Effector memory CD8-positive, alpha-beta T cell (primary cell): Measurements from ENCODE around the gene DNAJC18.

Experiments used
- ATAC-seq: fragments of 150-1000 bp; cut with Tn5 transposase; replicated peaks from 2 replicates; pipeline ENCODE4 v1.10.0; 2021; ENCODE audit warnings: mild to moderate bottlenecking, moderate library complexity
- DNase-seq, 3 experiments: peaks; one replicate each; pipeline ENCODE4 v3.0.0; 2021
- H3K27ac Mint-ChIP-seq, 2 donors: one replicate each; pipeline ENCODE4 v1.8.0; 2022; ENCODE audit warnings: mild to moderate bottlenecking in 2 of 2, mixed read lengths in 2 of 2, moderate library complexity in 2 of 2
- H3K27me3 Mint-ChIP-seq, 2 donors: one replicate each; pipeline ENCODE4 v1.8.0; 2022; ENCODE audit warnings: mixed read lengths in 2 of 2
- H3K36me3 Mint-ChIP-seq: one replicate; pipeline ENCODE4 v1.8.0; 2022; ENCODE audit warnings: mild to moderate bottlenecking, moderate library complexity, mixed read lengths; ENCODE audit not compliant: insufficient read depth
- H3K4me1 Mint-ChIP-seq, 2 donors: one replicate each; pipeline ENCODE4 v1.8.0; 2022; ENCODE audit warnings: low read depth in 2 of 2, mixed read lengths in 2 of 2
- H3K4me3 Mint-ChIP-seq, 2 donors: one replicate each; pipeline ENCODE4 v1.8.0; 2022; ENCODE audit warnings: mild to moderate bottlenecking in 2 of 2, mixed read lengths in 2 of 2, moderate library complexity in 2 of 2
- H3K9me3 Mint-ChIP-seq, 2 donors: one replicate each; pipeline ENCODE4 v1.8.0; 2022; ENCODE audit warnings: mixed read lengths in 2 of 2

The DNAJC18 gene

GRCh38 chr5:139399501-139400121 is 39.7 kb downstream of the DNAJC18 start:
- Mint-ChIP-seq H3K27ac (peak overlapping the region in 1 of 2 donors; percentile 33), H3K4me3 (peak overlapping the region in 1 of 2 donors; percentile 2), H3K9me3 (no peaks in the 10 kb centered on the region), H3K27me3 (no peaks in the 10 kb centered on the region), H3K4me1 (peaks cover 24 to 29% of the 10 kb centered on the region in 2 donors), H3K36me3 (peaks cover 6% of the 10 kb centered on the region)
- DNase-seq: no peak
- no peak for ATAC-seq

- peaks cover 11 to 18% of the 10 kb centered on the region in 2 donors for H3K4me1 Mint-ChIP-seq
- H3K36me3 Mint-ChIP-seq: no peaks in the 10 kb centered on the region
- ATAC-seq: no peak
- no peak overlapping the region for H3K4me3 Mint-ChIP-seq
- no peaks in the 10 kb centered on the region for H3K9me3 Mint-ChIP-seq
- H3K27me3 Mint-ChIP-seq: no peaks in the 10 kb centered on the region
- no peak for DNase-seq
- H3K27ac Mint-ChIP-seq: no peak overlapping the region
Measured at GRCh38 chr5:139397921-139398320, 41.4 kb downstream of the DNAJC18 start.

- H3K27me3 Mint-ChIP-seq: no peaks in the 10 kb centered on the region
- DNase-seq: no peak
- peaks cover 13 to 16% of the 10 kb centered on the region in 2 donors for H3K4me1 Mint-ChIP-seq
- H3K4me3 Mint-ChIP-seq: no peak overlapping the region
- no peak overlapping the region for H3K27ac Mint-ChIP-seq
- H3K36me3 Mint-ChIP-seq: no peaks in the 10 kb centered on the region
- H3K9me3 Mint-ChIP-seq: no peaks in the 10 kb centered on the region
- ATAC-seq: no peak
Measured at GRCh38 chr5:139396691-139397090, 42.6 kb downstream of the DNAJC18 start.

GRCh38 chr5:139395844-139396640 is 43.3 kb downstream of the DNAJC18 start:
- Mint-ChIP-seq H3K27me3 (no peaks in the 10 kb centered on the region), H3K36me3 (no peaks in the 10 kb centered on the region), H3K9me3 (no peaks in the 10 kb centered on the region), H3K27ac (no peak overlapping the region), H3K4me1 (peaks cover 19 to 22% of the 10 kb centered on the region in 2 donors), H3K4me3 (peak overlapping the region in 1 of 2 donors; percentile 63)
- no peak for ATAC-seq
- no peak for DNase-seq

- DNase-seq: no peak
- H3K4me1 Mint-ChIP-seq: peaks cover 30 to 34% of the 10 kb centered on the region in 2 donors
- ATAC-seq: no peak
- no peaks in the 10 kb centered on the region for H3K9me3 Mint-ChIP-seq
- H3K4me3 Mint-ChIP-seq: peak within 1 kb of the TSS; percentile 92 to 93
- H3K27ac Mint-ChIP-seq: no peak within 1 kb of the TSS
- peaks cover 4% of the 10 kb centered on the region for H3K36me3 Mint-ChIP-seq
- H3K27me3 Mint-ChIP-seq: no peaks in the 10 kb centered on the region
Measured at GRCh38 chr5:139394654-139395566, 44.4 kb downstream of the DNAJC18 start, which contains the start of gene PROB1. Gene PROB1, minus strand, starts transcription at chr5:139395104. Its CDS starts 23 bp downstream, at chr5:139395081.

GRCh38 chr5:139394123-139394653 is 45.1 kb downstream of the DNAJC18 start:
- peaks cover 10% of the 10 kb centered on the region for H3K36me3 Mint-ChIP-seq
- no peaks in the 10 kb centered on the region for H3K9me3 Mint-ChIP-seq
- no peak overlapping the region for H3K27ac Mint-ChIP-seq
- no peaks in the 10 kb centered on the region for H3K27me3 Mint-ChIP-seq
- peak overlapping the region; percentile 92 to 93 for H3K4me3 Mint-ChIP-seq
- DNase-seq: peak; percentile 33 to 42 (median 37)
- H3K4me1 Mint-ChIP-seq: peaks cover 31 to 37% of the 10 kb centered on the region in 2 donors
- ATAC-seq: no peak

- Mint-ChIP-seq H3K9me3 (no peaks in the 10 kb centered on the region), H3K27me3 (no peaks in the 10 kb centered on the region), H3K4me3 (peak overlapping the region; percentile 92 to 93), H3K4me1 (peaks cover 34 to 39% of the 10 kb centered on the region in 2 donors), H3K36me3 (peaks cover 10% of the 10 kb centered on the region), H3K27ac (peak overlapping the region; percentile 78 to 89)
- ATAC-seq (no peak), DNase-seq (no peak)
Measured at GRCh38 chr5:139393497-139394122, 45.7 kb downstream of the DNAJC18 start.

- peak; percentile 74 to 77 (median 76) for DNase-seq
- Mint-ChIP-seq H3K27me3 (no peaks in the 10 kb centered on the region), H3K36me3 (peaks cover 10% of the 10 kb centered on the region), H3K4me3 (peak overlapping the region; percentile 92 to 93), H3K9me3 (no peaks in the 10 kb centered on the region), H3K27ac (peak overlapping the region; percentile 78 to 89), H3K4me1 (peaks cover 34 to 44% of the 10 kb centered on the region in 2 donors)
- peak; percentile 66 for ATAC-seq
Measured at GRCh38 chr5:139392678-139393496, 46.4 kb downstream of the DNAJC18 start.

GRCh38 chr5:139392324-139392677 is 47.0 kb downstream of the DNAJC18 start:
- H3K27ac Mint-ChIP-seq: peak overlapping the region; percentile 96 to 98
- peaks cover 34 to 44% of the 10 kb centered on the region in 2 donors for H3K4me1 Mint-ChIP-seq
- no peaks in the 10 kb centered on the region for H3K27me3 Mint-ChIP-seq

GRCh38 chr5:139391570-139392323 is 47.6 kb downstream of the DNAJC18 start:
- H3K9me3 Mint-ChIP-seq: no peaks in the 10 kb centered on the region
- H3K36me3 Mint-ChIP-seq: peaks cover 12% of the 10 kb centered on the region
- ATAC-seq (peak; percentile 1), DNase-seq (peak in 1 of 3 experiments; percentile 21)
- peak overlapping the region; percentile 96 to 98 for H3K27ac Mint-ChIP-seq
- peaks cover 34 to 46% of the 10 kb centered on the region in 2 donors for H3K4me1 Mint-ChIP-seq
- H3K4me3 Mint-ChIP-seq: peak overlapping the region; percentile 92 to 93
- no peaks in the 10 kb centered on the region for H3K27me3 Mint-ChIP-seq

More at GRCh38 chr5:139392324-139392677, 47.0 kb downstream of the DNAJC18 start:
- peak overlapping the region; percentile 92 to 93 for H3K4me3 Mint-ChIP-seq
- DNase-seq (no peak), ATAC-seq (no peak)
- H3K9me3 Mint-ChIP-seq: no peaks in the 10 kb centered on the region
- peaks cover 10% of the 10 kb centered on the region for H3K36me3 Mint-ChIP-seq
